HEK293 (cell line): Measurements from ENCODE around the gene NUP43.

Experiments
- CTCF ChIA-PET: fragments of 350-600 bp; formaldehyde crosslinking; extraction: SDS; loops from one replicate; lab custom pipeline; 2021; ENCODE audit warnings: antibody characterized with exemption; lab: Yijun Ruan, JAX
- POLR2A ChIA-PET: fragments of 300-600 bp; formaldehyde crosslinking; extraction: SDS; loops from one replicate; lab custom pipeline; 2020; ENCODE audit warnings: antibody characterized with exemption, inconsistent platforms; lab: Yijun Ruan, JAX
- H3K27ac ChIP-seq: fragments of 200-500 bp; sonication (Bioruptor generic); 2 replicates; pipeline ENCODE4 v1.5.1; 2014; ENCODE audit warnings: low read depth, low read length, control low read depth, inconsistent platforms; ENCODE audit errors: extremely low read depth
- H3K36me3 ChIP-seq, 2 experiments: fragments of 200-500 bp in 1 of 2; sonication (Bioruptor generic) in 1 of 2; 1 replicate in 1 of 2; 2 replicates in 1 of 2; pipeline ENCODE4 v1.5.1; 2014 to 2017; ENCODE audit warnings: inconsistent platforms in 2 of 2, low read length in 2 of 2; ENCODE audit not compliant: control insufficient read depth in 2 of 2, insufficient read depth in 1 of 2
- H3K4me1 ChIP-seq: fragments of 200-500 bp; sonication (Bioruptor generic); 2 replicates; pipeline ENCODE4 v1.5.1; 2014; ENCODE audit warnings: mild to moderate bottlenecking, low read length, inconsistent platforms; ENCODE audit not compliant: control insufficient read depth, insufficient read depth
- H3K4me3 ChIP-seq: 2 replicates; pipeline ENCODE4 v1.5.1; 2011; ENCODE audit warnings: low read depth, mild to moderate bottlenecking, control low read depth, low read length, moderate library complexity
- H3K9me3 ChIP-seq: fragments of 200-500 bp; sonication (Bioruptor generic); 2 replicates; pipeline ENCODE4 v1.5.1; 2014; ENCODE audit warnings: low read depth, low read length, inconsistent platforms; ENCODE audit not compliant: control insufficient read depth, insufficient read depth
- BCL11A ChIP-seq: fragments of 450-650 bp; formaldehyde crosslinking; IDR thresholded peaks from 2 replicates; pipeline ENCODE4 v1.5.1; 2016; ENCODE audit warnings: low read depth, missing biosample characterization, missing genetic modification characterization
- GLI2 ChIP-seq: fragments of 450-650 bp; formaldehyde crosslinking; IDR thresholded peaks from 2 replicates; pipeline ENCODE4; 2017; ENCODE audit warnings: missing biosample characterization, missing genetic modification characterization, low read depth, borderline replicate concordance
- MZF1 ChIP-seq: fragments of 450-650 bp; formaldehyde crosslinking; IDR thresholded peaks from 2 replicates; pipeline ENCODE4 v1.5.1; 2017; ENCODE audit warnings: missing biosample characterization, missing genetic modification characterization, borderline replicate concordance
- PRDM1 ChIP-seq: fragments of 450-650 bp; formaldehyde crosslinking; IDR thresholded peaks from 2 replicates; pipeline ENCODE4; 2016; ENCODE audit warnings: missing biosample characterization, missing genetic modification characterization
- PRDM10 ChIP-seq: fragments of 450-650 bp; formaldehyde crosslinking; IDR thresholded peaks from 2 replicates; pipeline ENCODE4 v1.5.1; 2016; ENCODE audit warnings: missing biosample characterization, missing genetic modification characterization
- SETDB1 ChIP-seq: IDR thresholded peaks from one replicate; pipeline ENCODE4 v1.6.1; 2017; ENCODE audit warnings: mild to moderate bottlenecking, low read length, moderate library complexity, mixed read lengths; ENCODE audit not compliant: insufficient read length
- SP2 ChIP-seq: fragments of 450-650 bp; formaldehyde crosslinking; IDR thresholded peaks from 2 replicates; pipeline ENCODE4 v1.5.1; 2016; ENCODE audit warnings: missing biosample characterization, missing genetic modification characterization
- TCF7L2 ChIP-seq: IDR thresholded peaks from 2 replicates; pipeline ENCODE4 v1.6.1; 2011; ENCODE audit warnings: low read depth, mild to moderate bottlenecking, inconsistent platforms, low read length, moderate library complexity, borderline replicate concordance
- ZBTB10 ChIP-seq: fragments of 450-650 bp; formaldehyde crosslinking; IDR thresholded peaks from 2 replicates; pipeline ENCODE4 v1.5.1; 2016; ENCODE audit warnings: missing biosample characterization, missing genetic modification characterization
- ZBTB48 ChIP-seq: fragments of 450-650 bp; formaldehyde crosslinking; IDR thresholded peaks from 2 replicates; pipeline ENCODE4 v1.5.1; 2016; ENCODE audit warnings: missing biosample characterization, missing genetic modification characterization
- ZNF121 ChIP-seq: fragments of 450-650 bp; formaldehyde crosslinking; IDR thresholded peaks from 2 replicates; pipeline ENCODE4 v1.5.1; 2016; ENCODE audit warnings: missing biosample characterization, missing genetic modification characterization
- ZNF133 ChIP-seq: fragments of 450-650 bp; formaldehyde crosslinking; IDR thresholded peaks from 2 replicates; pipeline ENCODE4 v1.5.1; 2016; ENCODE audit warnings: missing biosample characterization, missing genetic modification characterization
- ZNF175 ChIP-seq: fragments of 450-650 bp; formaldehyde crosslinking; IDR thresholded peaks from 2 replicates; pipeline ENCODE4 v1.5.1; 2016; ENCODE audit warnings: missing biosample characterization, missing genetic modification characterization
- ZNF223 ChIP-seq: fragments of 450-650 bp; formaldehyde crosslinking; IDR thresholded peaks from 2 replicates; pipeline ENCODE4 v1.5.1; 2016; ENCODE audit warnings: missing biosample characterization, missing genetic modification characterization
- ZNF280D ChIP-seq: fragments of 450-650 bp; formaldehyde crosslinking; IDR thresholded peaks from 2 replicates; pipeline ENCODE4 v1.5.1; 2016; ENCODE audit warnings: missing biosample characterization, missing genetic modification characterization
- ZNF341 ChIP-seq: fragments of 450-650 bp; formaldehyde crosslinking; IDR thresholded peaks from 2 replicates; pipeline ENCODE4; 2016; ENCODE audit warnings: low read depth, missing biosample characterization, missing genetic modification characterization
- ZNF423 ChIP-seq: fragments of 450-650 bp; formaldehyde crosslinking; IDR thresholded peaks from 2 replicates; pipeline ENCODE4 v1.5.1; 2016; ENCODE audit warnings: missing biosample characterization, missing genetic modification characterization
- ZNF501 ChIP-seq: fragments of 450-650 bp; formaldehyde crosslinking; IDR thresholded peaks from 2 replicates; pipeline ENCODE4 v1.5.1; 2016; ENCODE audit warnings: missing biosample characterization, missing genetic modification characterization
- ZNF548 ChIP-seq: fragments of 450-650 bp; formaldehyde crosslinking; IDR thresholded peaks from 2 replicates; pipeline ENCODE4 v1.5.1; 2016; ENCODE audit warnings: missing biosample characterization, missing genetic modification characterization
- ZNF610 ChIP-seq: fragments of 450-650 bp; formaldehyde crosslinking; IDR thresholded peaks from 2 replicates; pipeline ENCODE4 v1.5.1; 2016; ENCODE audit warnings: missing biosample characterization, missing genetic modification characterization, borderline replicate concordance
- ZNF792 ChIP-seq: fragments of 450-650 bp; formaldehyde crosslinking; IDR thresholded peaks from 2 replicates; pipeline ENCODE4 v1.5.1; 2016; ENCODE audit warnings: missing biosample characterization, missing genetic modification characterization
- ZSCAN16 ChIP-seq: fragments of 450-650 bp; formaldehyde crosslinking; IDR thresholded peaks from 2 replicates; pipeline ENCODE4 v1.5.1; 2016; ENCODE audit warnings: missing biosample characterization, missing genetic modification characterization
- ZSCAN18 ChIP-seq: fragments of 450-650 bp; formaldehyde crosslinking; IDR thresholded peaks from 2 replicates; pipeline ENCODE4 v1.5.1; 2016; ENCODE audit warnings: missing biosample characterization, missing genetic modification characterization
- ZSCAN23 ChIP-seq: fragments of 450-650 bp; formaldehyde crosslinking; IDR thresholded peaks from 2 replicates; pipeline ENCODE4 v1.5.1; 2016; ENCODE audit warnings: missing biosample characterization, missing genetic modification characterization
- TF ChIP-seq, protein P1 (sequence below): fragments of 450-650 bp; formaldehyde crosslinking; IDR thresholded peaks from 2 replicates; pipeline ENCODE4 v1.5.1; 2016; ENCODE audit warnings: missing biosample characterization, missing genetic modification characterization, borderline replicate concordance

NUP43 gene

DNA sequence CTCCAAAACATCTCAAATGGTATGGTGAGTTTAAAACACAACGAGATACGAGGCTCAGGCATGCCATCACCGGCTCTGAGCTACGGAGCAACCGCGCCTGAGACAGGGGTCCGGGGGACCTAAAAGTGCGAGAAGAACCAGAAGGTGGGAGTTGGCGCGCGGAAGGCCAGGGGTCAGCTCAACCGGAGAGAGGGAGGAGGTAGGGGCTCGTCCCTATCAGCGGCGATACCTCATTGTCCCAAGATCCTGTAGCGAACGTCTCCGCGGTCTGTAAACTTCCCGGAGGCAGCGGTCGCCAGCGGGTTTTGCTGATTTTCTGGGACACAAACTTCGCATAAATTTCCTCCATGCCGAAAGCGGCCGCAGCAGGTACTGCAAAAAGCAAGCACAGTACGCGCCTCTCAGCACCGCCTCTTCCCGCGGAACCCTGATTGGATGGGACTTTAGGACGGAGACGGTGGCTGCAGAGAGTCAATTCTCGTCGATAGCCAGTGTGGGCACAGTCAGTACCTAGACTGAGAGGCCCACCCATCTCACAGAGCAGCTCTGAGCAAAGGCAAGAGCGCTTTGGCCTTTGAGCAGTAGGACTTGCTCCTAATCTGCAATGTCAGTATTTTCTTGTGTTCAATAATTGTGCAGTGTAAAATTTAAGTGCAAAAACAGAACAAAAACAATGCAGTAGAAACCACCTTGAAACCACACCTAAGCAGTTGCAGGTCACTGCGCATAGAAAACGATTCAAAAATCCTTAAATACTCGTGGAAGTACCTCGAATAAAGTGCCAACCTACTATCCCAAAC lies at the start of gene NUP43:
Gene NUP43 (minus strand): TSS at position 383 of the 800 bp plus-strand sequence. CDS start 34 bp downstream, at position 349.
- Histone ChIP-seq H3K27ac (peak within 1 kb of the TSS; percentile 86), H3K9me3 (no peaks in the 10 kb centered on the region), H3K4me3 (peak within 1 kb of the TSS; percentile 78), H3K36me3 (peaks cover 28 to 30% of the 10 kb centered on the region in 2 experiments), H3K4me1 (no peaks in the 10 kb centered on the region)
- ChIA-PET POLR2A (interaction anchor here (0.6 to 5.7 kb wide), 4 partner anchors 11 to 101 kb away, joined by 4 to 35 read pairs (median 5); partner anchors contain the start of gene LATS1), CTCF (interaction anchor here (0.6 to 2.0 kb wide), 10 partner anchors 10 to 284 kb away, joined by 3 to 12 read pairs (median 4); partner anchors contain the start of genes LATS1 and PPIL4)
- TF ChIP-seq PRDM10 (tag by site-specific recombination), result peak; percentile 58; the same call in 1 of the 2 replicates
- TF ChIP-seq, protein P1, sequence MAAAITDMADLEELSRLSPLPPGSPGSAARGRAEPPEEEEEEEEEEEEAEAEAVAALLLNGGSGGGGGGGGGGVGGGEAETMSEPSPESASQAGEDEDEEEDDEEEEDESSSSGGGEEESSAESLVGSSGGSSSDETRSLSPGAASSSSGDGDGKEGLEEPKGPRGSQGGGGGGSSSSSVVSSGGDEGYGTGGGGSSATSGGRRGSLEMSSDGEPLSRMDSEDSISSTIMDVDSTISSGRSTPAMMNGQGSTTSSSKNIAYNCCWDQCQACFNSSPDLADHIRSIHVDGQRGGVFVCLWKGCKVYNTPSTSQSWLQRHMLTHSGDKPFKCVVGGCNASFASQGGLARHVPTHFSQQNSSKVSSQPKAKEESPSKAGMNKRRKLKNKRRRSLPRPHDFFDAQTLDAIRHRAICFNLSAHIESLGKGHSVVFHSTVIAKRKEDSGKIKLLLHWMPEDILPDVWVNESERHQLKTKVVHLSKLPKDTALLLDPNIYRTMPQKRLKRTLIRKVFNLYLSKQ (tag by site-specific recombination), result no peak
- TF ChIP-seq ZNF121 (tag by site-specific recombination), result no peak
- TF ChIP-seq TCF7L2, result no peak
- TF ChIP-seq ZNF423 (tag by site-specific recombination), result no peak
- TF ChIP-seq ZNF280D (tag by site-specific recombination), result no peak
- no peak for TF ChIP-seq ZBTB10 (tag by site-specific recombination)
- TF ChIP-seq MZF1, result no peak
- no peak for TF ChIP-seq BCL11A (tag by site-specific recombination)
- TF ChIP-seq ZSCAN23 (tag by site-specific recombination), result no peak
- TF ChIP-seq ZSCAN16 (tag by site-specific recombination), result no peak
- TF ChIP-seq ZNF175 (tag by site-specific recombination), result no peak
- TF ChIP-seq ZBTB48 (tag by site-specific recombination), result peak; percentile 64; the same call in 1 of the 2 replicates
- no peak for TF ChIP-seq ZNF548 (tag by site-specific recombination)
- no peak for TF ChIP-seq ZNF792
- peak; percentile 3; the same call in 1 of the 2 replicates for TF ChIP-seq PRDM1 (tag by site-specific recombination)
- TF ChIP-seq ZNF133, result no peak
- no peak for TF ChIP-seq GLI2 (tag by site-specific recombination)
- TF ChIP-seq ZNF501 (tag by site-specific recombination), result peak; percentile 88; the same call in 1 of the 2 replicates
- no peak for TF ChIP-seq ZNF223
- TF ChIP-seq ZNF341 (tag by site-specific recombination), result peak; percentile 12; the same call in 1 of the 2 replicates
- peak; percentile 86 for TF ChIP-seq SP2 (tag by site-specific recombination)
- TF ChIP-seq SETDB1, result peak; percentile 51
- no peak for TF ChIP-seq ZSCAN18
- TF ChIP-seq ZNF610, result no peak
